Measurements from ENCODE around the gene CHD9.

The CHD9 gene

DNA sequence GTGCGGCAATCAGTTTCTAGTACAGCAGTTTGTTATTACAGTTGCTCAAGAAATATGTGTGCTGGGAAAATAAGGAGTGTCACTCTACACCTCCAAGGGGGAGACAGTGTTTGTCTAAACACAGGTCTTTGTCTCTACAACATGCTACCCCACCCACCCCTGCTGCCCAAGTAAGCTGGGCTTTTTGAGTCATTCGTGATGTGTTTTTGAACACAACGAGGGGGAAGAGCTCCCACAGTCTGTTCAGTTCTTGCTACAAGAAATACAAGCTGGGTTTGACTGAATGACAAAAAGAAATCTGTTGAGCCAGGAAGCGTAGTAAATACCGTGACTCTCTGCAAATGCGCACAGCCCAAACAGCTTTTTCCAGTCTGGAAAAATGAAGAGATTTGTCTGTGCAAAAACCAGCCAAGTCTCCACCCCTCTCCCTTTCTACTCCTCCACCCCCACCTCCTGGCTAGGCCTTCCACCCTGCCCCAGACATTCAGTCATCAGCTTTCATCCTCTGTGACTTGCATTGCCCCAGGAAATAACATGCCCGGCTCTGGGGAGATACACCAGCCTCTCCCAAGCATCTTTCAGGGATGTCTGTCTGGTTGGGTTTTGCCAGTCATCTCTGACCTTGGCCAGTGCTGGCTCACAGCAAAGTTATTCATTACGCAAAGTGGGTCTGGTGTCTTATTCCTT is 25.7 kb downstream of the CHD9 start:
- TF ChIP-seq PPARA (CRISPR knock-in tag; IDR thresholded peaks at IDR 0.05; ENCODE audit: borderline replicate concordance) = no peak
- TF ChIP-seq, protein P1, sequence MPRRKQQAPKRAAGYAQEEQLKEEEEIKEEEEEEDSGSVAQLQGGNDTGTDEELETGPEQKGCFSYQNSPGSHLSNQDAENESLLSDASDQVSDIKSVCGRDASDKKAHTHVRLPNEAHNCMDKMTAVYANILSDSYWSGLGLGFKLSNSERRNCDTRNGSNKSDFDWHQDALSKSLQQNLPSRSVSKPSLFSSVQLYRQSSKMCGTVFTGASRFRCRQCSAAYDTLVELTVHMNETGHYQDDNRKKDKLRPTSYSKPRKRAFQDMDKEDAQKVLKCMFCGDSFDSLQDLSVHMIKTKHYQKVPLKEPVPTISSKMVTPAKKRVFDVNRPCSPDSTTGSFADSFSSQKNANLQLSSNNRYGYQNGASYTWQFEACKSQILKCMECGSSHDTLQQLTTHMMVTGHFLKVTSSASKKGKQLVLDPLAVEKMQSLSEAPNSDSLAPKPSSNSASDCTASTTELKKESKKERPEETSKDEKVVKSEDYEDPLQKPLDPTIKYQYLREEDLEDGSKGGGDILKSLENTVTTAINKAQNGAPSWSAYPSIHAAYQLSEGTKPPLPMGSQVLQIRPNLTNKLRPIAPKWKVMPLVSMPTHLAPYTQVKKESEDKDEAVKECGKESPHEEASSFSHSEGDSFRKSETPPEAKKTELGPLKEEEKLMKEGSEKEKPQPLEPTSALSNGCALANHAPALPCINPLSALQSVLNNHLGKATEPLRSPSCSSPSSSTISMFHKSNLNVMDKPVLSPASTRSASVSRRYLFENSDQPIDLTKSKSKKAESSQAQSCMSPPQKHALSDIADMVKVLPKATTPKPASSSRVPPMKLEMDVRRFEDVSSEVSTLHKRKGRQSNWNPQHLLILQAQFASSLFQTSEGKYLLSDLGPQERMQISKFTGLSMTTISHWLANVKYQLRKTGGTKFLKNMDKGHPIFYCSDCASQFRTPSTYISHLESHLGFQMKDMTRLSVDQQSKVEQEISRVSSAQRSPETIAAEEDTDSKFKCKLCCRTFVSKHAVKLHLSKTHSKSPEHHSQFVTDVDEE (CRISPR knock-in tag; IDR thresholded peaks at IDR 0.05) = 0 out of 2 replicates have a peak, but pooled peaks have one; percentile 33
- TF ChIP-seq ZFP3 (CRISPR knock-in tag; IDR thresholded peaks at IDR 0.05) = no peak
- peak; percentile 42; the same call in 1 of the 2 replicates for TF ChIP-seq ISL1 (CRISPR knock-in tag; IDR thresholded peaks at IDR 0.05)
- ATAC-seq = peak; percentile 93

DNA sequence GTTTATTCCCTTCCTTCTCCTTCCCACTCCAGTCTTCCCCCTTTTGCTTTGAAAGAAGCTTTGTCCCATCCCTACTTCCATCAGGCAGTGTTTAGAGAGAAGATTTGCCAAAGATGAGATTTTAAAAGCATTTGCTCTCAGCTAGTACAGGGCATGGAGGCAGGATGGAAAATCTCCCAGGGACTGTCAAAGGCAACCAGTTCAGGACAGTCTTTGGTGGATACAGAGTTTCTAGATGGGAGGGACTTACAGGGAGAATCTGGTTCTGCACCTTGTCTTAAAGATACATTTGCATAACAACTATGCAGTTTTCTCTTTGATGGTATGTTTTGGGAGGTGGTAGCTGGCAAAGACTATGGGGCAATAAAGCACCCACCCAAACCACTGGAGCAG is 26.2 kb downstream of the CHD9 start:
- TF ChIP-seq OSR1 (CRISPR knock-in tag; IDR thresholded peaks at IDR 0.05) (no peak), ZNF70 (CRISPR knock-in tag; IDR thresholded peaks at IDR 0.05) (no peak), ZFP3 (CRISPR knock-in tag; IDR thresholded peaks at IDR 0.05) (no peak), PPARA (CRISPR knock-in tag; IDR thresholded peaks at IDR 0.05; ENCODE audit: borderline replicate concordance) (no peak), BACH2 (CRISPR knock-in tag; IDR thresholded peaks at IDR 0.05; ENCODE audit: borderline replicate concordance) (no peak), ISL1 (CRISPR knock-in tag; IDR thresholded peaks at IDR 0.05) (no peak), ZFP30 (CRISPR knock-in tag; IDR thresholded peaks at IDR 0.05) (no peak), TCF4 (CRISPR knock-in tag; IDR thresholded peaks at IDR 0.05; ENCODE audit: borderline replicate concordance) (no peak)
- TF ChIP-seq, protein P2, sequence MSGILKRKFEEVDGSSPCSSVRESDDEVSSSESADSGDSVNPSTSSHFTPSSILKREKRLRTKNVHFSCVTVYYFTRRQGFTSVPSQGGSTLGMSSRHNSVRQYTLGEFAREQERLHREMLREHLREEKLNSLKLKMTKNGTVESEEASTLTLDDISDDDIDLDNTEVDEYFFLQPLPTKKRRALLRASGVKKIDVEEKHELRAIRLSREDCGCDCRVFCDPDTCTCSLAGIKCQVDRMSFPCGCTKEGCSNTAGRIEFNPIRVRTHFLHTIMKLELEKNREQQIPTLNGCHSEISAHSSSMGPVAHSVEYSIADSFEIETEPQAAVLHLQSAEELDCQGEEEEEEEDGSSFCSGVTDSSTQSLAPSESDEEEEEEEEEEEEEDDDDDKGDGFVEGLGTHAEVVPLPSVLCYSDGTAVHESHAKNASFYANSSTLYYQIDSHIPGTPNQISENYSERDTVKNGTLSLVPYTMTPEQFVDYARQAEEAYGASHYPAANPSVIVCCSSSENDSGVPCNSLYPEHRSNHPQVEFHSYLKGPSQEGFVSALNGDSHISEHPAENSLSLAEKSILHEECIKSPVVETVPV (CRISPR knock-in tag; IDR thresholded peaks at IDR 0.05) = no peak
- ATAC-seq = peak; percentile 57

DNA sequence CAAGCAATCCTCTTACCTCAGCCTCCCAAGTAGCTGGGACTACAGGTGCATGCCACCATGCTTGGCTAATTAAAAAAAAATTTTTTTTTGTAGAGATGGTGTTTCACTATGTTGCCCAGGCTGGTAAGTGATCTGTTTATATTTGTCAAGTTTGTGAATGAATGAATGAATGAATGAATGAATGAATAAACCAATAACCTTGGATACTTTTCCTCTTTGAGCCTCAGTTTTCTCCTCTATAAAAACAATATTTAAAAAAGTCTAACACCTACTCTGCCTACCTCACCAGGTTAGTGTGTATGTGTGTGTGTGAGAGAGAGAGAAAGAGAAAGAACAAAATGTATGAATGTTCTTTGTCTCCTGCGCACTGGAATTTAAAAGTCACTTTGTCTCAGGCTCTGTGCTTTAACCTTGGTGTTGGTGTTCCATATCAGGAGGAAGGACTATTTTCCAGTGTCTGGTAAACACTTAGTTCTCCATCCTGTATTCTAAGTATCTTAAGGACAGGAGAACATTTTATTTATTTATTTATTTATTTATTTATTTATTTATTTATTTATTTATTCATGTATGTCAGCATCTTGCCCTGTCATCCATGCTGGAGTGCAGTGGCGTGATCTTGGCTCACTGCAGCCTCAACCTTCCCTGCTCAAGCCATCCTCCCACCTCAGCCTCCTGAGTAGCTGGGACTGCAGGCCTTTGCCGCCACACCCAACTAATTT is 27.1 kb downstream of the CHD9 start:
- no peak for ATAC-seq
- TF ChIP-seq TOX (CRISPR knock-in tag; IDR thresholded peaks at IDR 0.05; ENCODE audit: borderline replicate concordance) (no peak), ZC3H10 (CRISPR knock-in tag; IDR thresholded peaks at IDR 0.05) (no peak), GLIS3 (CRISPR knock-in tag; IDR thresholded peaks at IDR 0.05) (no peak), TCF4 (CRISPR knock-in tag; IDR thresholded peaks at IDR 0.05; ENCODE audit: borderline replicate concordance) (no peak), CSDC2 (CRISPR knock-in tag; IDR thresholded peaks at IDR 0.05) (no peak), BACH2 (CRISPR knock-in tag; IDR thresholded peaks at IDR 0.05; ENCODE audit: borderline replicate concordance) (no peak)
- TF ChIP-seq, protein P3, sequence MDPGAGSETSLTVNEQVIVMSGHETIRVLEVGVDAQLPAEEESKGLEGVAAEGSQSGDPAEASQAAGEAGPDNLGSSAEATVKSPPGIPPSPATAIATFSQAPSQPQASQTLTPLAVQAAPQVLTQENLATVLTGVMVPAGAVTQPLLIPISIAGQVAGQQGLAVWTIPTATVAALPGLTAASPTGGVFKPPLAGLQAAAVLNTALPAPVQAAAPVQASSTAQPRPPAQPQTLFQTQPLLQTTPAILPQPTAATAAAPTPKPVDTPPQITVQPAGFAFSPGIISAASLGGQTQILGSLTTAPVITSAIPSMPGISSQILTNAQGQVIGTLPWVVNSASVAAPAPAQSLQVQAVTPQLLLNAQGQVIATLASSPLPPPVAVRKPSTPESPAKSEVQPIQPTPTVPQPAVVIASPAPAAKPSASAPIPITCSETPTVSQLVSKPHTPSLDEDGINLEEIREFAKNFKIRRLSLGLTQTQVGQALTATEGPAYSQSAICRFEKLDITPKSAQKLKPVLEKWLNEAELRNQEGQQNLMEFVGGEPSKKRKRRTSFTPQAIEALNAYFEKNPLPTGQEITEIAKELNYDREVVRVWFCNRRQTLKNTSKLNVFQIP (CRISPR knock-in tag; IDR thresholded peaks at IDR 0.05; ENCODE audit: borderline replicate concordance, low read depth) = no peak

DNA sequence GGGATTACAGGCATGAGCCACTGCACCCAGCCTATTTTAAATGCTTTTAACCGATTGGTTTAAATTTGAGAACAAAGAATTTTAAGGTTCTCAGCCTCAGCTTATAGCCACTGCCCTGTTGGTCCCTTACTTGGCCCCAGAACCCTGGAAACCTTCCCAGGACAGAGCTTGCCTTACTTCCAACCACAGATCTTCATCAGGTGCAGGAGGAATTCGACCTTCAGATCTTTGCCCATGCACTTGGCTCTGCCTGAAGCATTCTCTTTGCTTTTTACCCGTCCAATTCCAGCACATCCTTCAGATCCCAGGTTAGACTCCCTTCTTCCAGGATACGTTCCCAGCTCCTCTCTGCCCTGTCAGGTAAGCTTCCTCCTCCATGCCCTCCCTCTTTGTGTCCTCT is 27.7 kb downstream of the CHD9 start:
- ATAC-seq = no peak
- no peak for TF ChIP-seq ZC3H10 (CRISPR knock-in tag; IDR thresholded peaks at IDR 0.05)
- no peak for TF ChIP-seq ZFP30 (CRISPR knock-in tag; IDR thresholded peaks at IDR 0.05)
- TF ChIP-seq TCF4 (CRISPR knock-in tag; IDR thresholded peaks at IDR 0.05; ENCODE audit: borderline replicate concordance) = no peak
- TF ChIP-seq BACH2 (CRISPR knock-in tag; IDR thresholded peaks at IDR 0.05; ENCODE audit: borderline replicate concordance) = no peak
- TF ChIP-seq ZNF565 (CRISPR knock-in tag; conservative IDR thresholded peaks at IDR 0.05; ENCODE audit: low read depth) = no peak
- TF ChIP-seq, protein P4, sequence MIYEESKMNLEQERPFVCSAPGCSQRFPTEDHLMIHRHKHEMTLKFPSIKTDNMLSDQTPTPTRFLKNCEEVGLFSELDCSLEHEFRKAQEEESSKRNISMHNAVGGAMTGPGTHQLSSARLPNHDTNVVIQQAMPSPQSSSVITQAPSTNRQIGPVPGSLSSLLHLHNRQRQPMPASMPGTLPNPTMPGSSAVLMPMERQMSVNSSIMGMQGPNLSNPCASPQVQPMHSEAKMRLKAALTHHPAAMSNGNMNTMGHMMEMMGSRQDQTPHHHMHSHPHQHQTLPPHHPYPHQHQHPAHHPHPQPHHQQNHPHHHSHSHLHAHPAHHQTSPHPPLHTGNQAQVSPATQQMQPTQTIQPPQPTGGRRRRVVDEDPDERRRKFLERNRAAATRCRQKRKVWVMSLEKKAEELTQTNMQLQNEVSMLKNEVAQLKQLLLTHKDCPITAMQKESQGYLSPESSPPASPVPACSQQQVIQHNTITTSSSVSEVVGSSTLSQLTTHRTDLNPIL (CRISPR knock-in tag; IDR thresholded peaks at IDR 0.05; ENCODE audit: low read depth) = no peak
- no peak for TF ChIP-seq ESRRG (CRISPR knock-in tag; IDR thresholded peaks at IDR 0.05)
- no peak for TF ChIP-seq ZNF70 (CRISPR knock-in tag; IDR thresholded peaks at IDR 0.05)
- TF ChIP-seq, protein P2 (CRISPR knock-in tag; IDR thresholded peaks at IDR 0.05) = no peak
- TF ChIP-seq OSR1 (CRISPR knock-in tag; IDR thresholded peaks at IDR 0.05) = no peak

All from SK-N-SH treated with all-trans-retinoic acid at 6 μM for 48 hours (cell line).